NCI-H2171 treated with DMSO at 0.1 percent for 48 hours (cell line): ENCODE data around the gene ASB3.

Experiments used
- DNase-seq: peaks from one replicate; lab custom pipeline; 2025; lab: John Stamatoyannopoulos, UW

Gene ASB3

GRCh38 chr2:53646788-53647187, 140.0 kb downstream of the ASB3 start:
- no peak for DNase-seq

GRCh38 chr2:53641290-53641689, 145.5 kb downstream of the ASB3 start:
- DNase-seq: no peak

- DNase-seq: no peak
Measured at GRCh38 chr2:53640466-53640865, 146.3 kb downstream of the ASB3 start.

GRCh38 chr2:53636596-53636995, 150.2 kb downstream of the ASB3 start:
- DNase-seq: no peak

GRCh38 chr2:53636109-53636508, 150.6 kb downstream of the ASB3 start:
- no peak for DNase-seq

- no peak for DNase-seq
Measured at GRCh38 chr2:53635694-53636093, 151.1 kb downstream of the ASB3 start.

GRCh38 chr2:53633441-53633840, 153.3 kb downstream of the ASB3 start:
- no peak for DNase-seq

- no peak for DNase-seq
Measured at GRCh38 chr2:53632714-53633113, 154.0 kb downstream of the ASB3 start.

- DNase-seq: no peak
Measured at GRCh38 chr2:53632126-53632460, 154.7 kb downstream of the ASB3 start.

GRCh38 chr2:53631313-53632125, 155.2 kb downstream of the ASB3 start:
- no peak for DNase-seq

- DNase-seq: no peak
Measured at GRCh38 chr2:53630026-53630606, 156.6 kb downstream of the ASB3 start.

- no peak for DNase-seq
Measured at GRCh38 chr2:53629501-53629900, 157.3 kb downstream of the ASB3 start.

- no peak for DNase-seq
Measured at GRCh38 chr2:53629001-53629400, 157.8 kb downstream of the ASB3 start.

- no peak for DNase-seq
Measured at GRCh38 chr2:53622141-53622540, 164.6 kb downstream of the ASB3 start.

- DNase-seq: no peak
Measured at GRCh38 chr2:53620981-53621380, 165.8 kb downstream of the ASB3 start.
